ENCODE measurements around the gene EIF4E1B.

DNA sequence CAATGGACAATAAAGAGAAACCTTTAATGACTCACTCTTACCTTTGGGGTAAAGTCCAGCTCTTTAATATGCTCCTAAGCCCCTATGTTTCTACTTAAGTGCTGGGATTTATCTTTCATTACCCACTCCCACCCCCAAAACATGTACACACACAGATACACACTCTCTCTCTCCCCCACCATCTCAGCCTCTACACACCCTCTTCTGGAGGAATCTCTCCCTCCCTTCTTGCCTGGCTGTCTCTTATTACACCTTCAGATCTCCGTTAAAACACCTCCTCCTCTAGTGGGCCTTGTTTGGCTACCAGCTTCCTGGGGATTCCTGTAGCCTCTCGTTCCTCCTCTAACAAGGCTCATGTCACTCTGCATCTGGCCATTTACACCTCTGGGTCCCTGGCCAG is 27.4 kb upstream of the EIF4E1B start:
- TF ChIP-seq, protein P1, sequence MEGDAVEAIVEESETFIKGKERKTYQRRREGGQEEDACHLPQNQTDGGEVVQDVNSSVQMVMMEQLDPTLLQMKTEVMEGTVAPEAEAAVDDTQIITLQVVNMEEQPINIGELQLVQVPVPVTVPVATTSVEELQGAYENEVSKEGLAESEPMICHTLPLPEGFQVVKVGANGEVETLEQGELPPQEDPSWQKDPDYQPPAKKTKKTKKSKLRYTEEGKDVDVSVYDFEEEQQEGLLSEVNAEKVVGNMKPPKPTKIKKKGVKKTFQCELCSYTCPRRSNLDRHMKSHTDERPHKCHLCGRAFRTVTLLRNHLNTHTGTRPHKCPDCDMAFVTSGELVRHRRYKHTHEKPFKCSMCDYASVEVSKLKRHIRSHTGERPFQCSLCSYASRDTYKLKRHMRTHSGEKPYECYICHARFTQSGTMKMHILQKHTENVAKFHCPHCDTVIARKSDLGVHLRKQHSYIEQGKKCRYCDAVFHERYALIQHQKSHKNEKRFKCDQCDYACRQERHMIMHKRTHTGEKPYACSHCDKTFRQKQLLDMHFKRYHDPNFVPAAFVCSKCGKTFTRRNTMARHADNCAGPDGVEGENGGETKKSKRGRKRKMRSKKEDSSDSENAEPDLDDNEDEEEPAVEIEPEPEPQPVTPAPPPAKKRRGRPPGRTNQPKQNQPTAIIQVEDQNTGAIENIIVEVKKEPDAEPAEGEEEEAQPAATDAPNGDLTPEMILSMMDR (IDR thresholded peaks at IDR 0.05) = no peak
- no peak for TF ChIP-seq EZH2 (IDR thresholded peaks at IDR 0.05)

Measured in neural progenitor cell (in vitro differentiated cells).